Testis (tissue), 2 donors: Measurements from ENCODE around the gene GMNN.

ENCODE experiments used
- CTCF ChIP-seq, 3 experiments: fragments of 450-650 bp in 2 of 3; fragments of 200-600 bp in 1 of 3; sonication (generic) in 1 of 3; IDR thresholded peaks; one replicate each; pipeline ENCODE4 v1.5.1; 2016 to 2019; ENCODE audit warnings: antibody characterized with exemption in 3 of 3, mild to moderate bottlenecking in 2 of 3, moderate library complexity in 1 of 3
- POLR2A ChIP-seq: fragments of 450-650 bp; IDR thresholded peaks from one replicate; pipeline ENCODE4 v1.6.1; 2017; ENCODE audit warnings: antibody characterized with exemption, mild to moderate bottlenecking, moderate library complexity

- TF ChIP-seq CTCF (IDR thresholded peaks at IDR 0.05) (no peak), POLR2A (no peak)
Measured at GRCh38 chr6:24825130-24825630, 50.4 kb downstream of the GMNN start.
